Heart left ventricle (tissue), 16 donors: ENCODE measurements around the gene TOMM40L. TPM values are rescaled to one million over a fixed set of nuclear protein-coding genes. Genes with fewer than 3 reads are reported as not detected.

Experiments
- ATAC-seq, 4 donors: fragments of 200-7000 bp; cut with Tn5 transposase; one replicate each; pipeline ENCODE4 v1.9.1; 2020 to 2022; ENCODE audit warnings: moderate library complexity in 4 of 4, mild to moderate bottlenecking in 3 of 4, moderate number of reproducible peaks in 1 of 4
- DNase-seq, 5 donors: peaks; one replicate each; pipeline ENCODE4 v3.0.0-alpha.2; 2020
- H3K27ac ChIP-seq, 12 donors: fragments of 200-600 bp; sonication (generic) in 4 of 12; one replicate each; pipeline versions ENCODE4 v1.5.0 to v1.8.0; 2016 to 2022; ENCODE audit warnings: mild to moderate bottlenecking in 2 of 12
- H3K27me3 ChIP-seq, 9 donors: fragments of 200-600 bp; sonication (generic) in 2 of 9; one replicate each; pipeline versions ENCODE4 v1.5.1 to v1.8.0; 2016 to 2022; ENCODE audit warnings: mild to moderate bottlenecking in 3 of 9
- H3K36me3 ChIP-seq, 9 donors: fragments of 200-600 bp; sonication (generic) in 2 of 9; one replicate each; pipeline versions ENCODE4 v1.5.0 to v1.8.0; 2018 to 2022; ENCODE audit warnings: mild to moderate bottlenecking in 2 of 9
- H3K4me1 ChIP-seq, 12 donors: fragments of 200-600 bp; sonication (generic) in 4 of 12; one replicate each; pipeline versions ENCODE4 v1.5.0 to v1.8.0; 2016 to 2022; ENCODE audit warnings: mild to moderate bottlenecking in 3 of 12
- H3K4me3 ChIP-seq, 12 donors: fragments of 200-600 bp; sonication (generic) in 4 of 12; one replicate each; pipeline versions ENCODE4 v1.5.0 to v1.8.0; 2017 to 2022; ENCODE audit warnings: mild to moderate bottlenecking in 9 of 12, moderate library complexity in 4 of 12
- H3K9me3 ChIP-seq, 12 donors: fragments of 200-600 bp; sonication (generic) in 4 of 12; one replicate each; pipeline versions ENCODE4 v1.5.0 to v1.8.0; 2016 to 2022; ENCODE audit warnings: mild to moderate bottlenecking in 1 of 12
- CTCF ChIP-seq, 12 donors: fragments of 200-600 bp; sonication (generic) in 4 of 12; IDR thresholded peaks; one replicate each; pipeline versions ENCODE4 v1.5.0 to v1.8.0; 2018 to 2022; ENCODE audit warnings: antibody characterized with exemption in 12 of 12, mild to moderate bottlenecking in 5 of 12
- POLR2A ChIP-seq, 2 donors: fragments of 450-650 bp; IDR thresholded peaks; one replicate each; pipeline ENCODE4 v1.6.1; 2017; ENCODE audit warnings: antibody characterized with exemption in 2 of 2, mild to moderate bottlenecking in 2 of 2, moderate library complexity in 2 of 2
- WGBS, 4 donors: extraction: QIAGEN DNeasy Blood & Tissue Kit in 2 of 4; methylation state at CpG; one replicate each; pipeline versions ENCODE4 v1.1.5 to v1.1.7; 2013 to 2018; 5-methylcytosine and 5-hydroxymethylcytosine counted together
- intact Hi-C, 10 donors: fragments of 100-400 bp; cut with DNase I; formaldehyde crosslinking; loops; one replicate each; pipeline versions ENCODE4 v1.11.1 to v1.14.2; 2022
- polyA plus RNA-seq, 2 donors: library from polyadenylated mRNA; stranded (reverse); fragments of 200-250 nt; gene quantifications; one replicate each; pipeline ENCODE4 v1.2.3, GENCODE V29; 2013
- total RNA-seq, 9 donors: library from RNA; depleted of rRNA in 2 of 9; stranded (reverse); fragments of >200 nt in 2 of 9; fragmentation: NEBNext Ultra II Directional in 3 of 9; extraction: Animal tissue kit (Norgen Biotek cat#: 25700) in 3 of 9; gene quantifications; one replicate each; pipeline versions ENCODE4 v1.1.0 to v1.2.4, GENCODE V29; 2016 to 2023
- donor health status: ischemic (EF 13 %, LVEDD 7.1; RV severe dilation, severe dysfunction).
- donor health status: healthy with polysubstance abuse.
- donor health status: DM: no; HTN: yes; CAD: no.
- donor health status: DM: no; HTN: no; CAD: no.
- donor health status: ischemic (EF 25% LVEDD 6.9; RV normal size, moderate dysfunction).
- donor health status: ischemic (EF 25% LVEDD 5.7; RV mildly dilated, moderate dysfunction).
- donor health status: healthy.
- donor health status: DM: yes; HTN: yes; CAD: no.
- donor health status: ischemic (EF 35%, LVEDD 5.7; RV mildly dilated, moderate dysfunction).
- donor health status: nonischemic (EF 11% LVEDD 7.7; RV severe dilation, severe dysfunction).
- donor health status: DM: yes; HTN: yes; CAD: no.
- donor health status: PGD.
- donor health status: ischemic (EF 29% LVEDD 5.4; RV normal size, mild dysfunction).
- donor health status: nonischemic (EF 23%, LVEDD 6.1; RV moderate dilation, normal function).

Gene TOMM40L
- total and polyA plus RNA-seq, 11 donors: 24.1 to 37.1 (median 29.1) TPM

GRCh38 chr1:161198194-161198896 lies 27.5 kb upstream of the TOMM40L start:
- ATAC-seq (no peak), DNase-seq (peak in 4 of 5 donors; percentile 49 to 71 (median 52))
- Histone ChIP-seq H3K27ac (peak overlapping the region; percentile 93 to 99 (median 97)), H3K4me3 (peak overlapping the region; percentile 13 to 62 (median 56)), H3K36me3 (peaks cover 0 to 30% (median 0%) of the 10 kb centered on the region in 9 donors), H3K4me1 (peaks cover 3 to 89% (median 66%) of the 10 kb centered on the region in 12 donors), H3K27me3 (no peaks in the 10 kb centered on the region), H3K9me3 (no peaks in the 10 kb centered on the region)
- peak in 1 of 12 donors; percentile 8 for TF ChIP-seq CTCF (IDR thresholded peaks at IDR 0.05)
- no peak for TF ChIP-seq POLR2A (IDR thresholded peaks at IDR 0.05)
- 23 to 33% (median 26%) methylated on average over 17 to 20 of the region's 20 CpGs for WGBS, 4 donors
- intact Hi-C loops: loop anchor here in 1 of 10 donors (10.0 kb wide), 1 partner anchor 186 kb away; no protein-coding TSS in a partner anchor

- ATAC-seq: peak in 3 of 4 donors; percentile 24 to 45 (median 31)
- WGBS, 4 donors: 51 to 55% (median 52%) methylated on average over 11 of the region's 11 CpGs
- H3K36me3 ChIP-seq: peaks cover 0 to 30% (median 6%) of the 10 kb centered on the region in 9 donors
- peaks cover 6 to 90% (median 67%) of the 10 kb centered on the region in 12 donors for H3K4me1 ChIP-seq
- H3K4me3 ChIP-seq: peak within 1 kb of the TSS; percentile 13 to 62 (median 56)
- DNase-seq: peak; percentile 74 to 87 (median 80)
- no peaks in the 10 kb centered on the region for H3K9me3 ChIP-seq
- no peak for TF ChIP-seq CTCF (IDR thresholded peaks at IDR 0.05)
- peak; percentile 8 to 83 for TF ChIP-seq POLR2A (IDR thresholded peaks at IDR 0.05)
- peak within 1 kb of the TSS; percentile 93 to 99 (median 97) for H3K27ac ChIP-seq
- intact Hi-C loops: loop anchor here in 1 of 10 donors (10.0 kb wide), 1 partner anchor 186 kb away; no protein-coding TSS in a partner anchor
- H3K27me3 ChIP-seq: no peaks in the 10 kb centered on the region
Measured at GRCh38 chr1:161198897-161199431, 26.9 kb upstream of the TOMM40L start, which contains the start of gene ADAMTS4. Gene ADAMTS4, minus strand, starts transcription at chr1:161199054. Its CDS starts 427 bp downstream, at chr1:161198627.

GRCh38 chr1:161199506-161200139 lies 26.2 kb upstream of the TOMM40L start:
- H3K4me3 ChIP-seq: peak overlapping the region in 2 of 12 donors; percentile 4 to 60
- H3K4me1 ChIP-seq: peaks cover 6 to 90% (median 71%) of the 10 kb centered on the region in 12 donors
- H3K27me3 ChIP-seq: no peaks in the 10 kb centered on the region
- TF ChIP-seq POLR2A (IDR thresholded peaks at IDR 0.05) (no peak), CTCF (IDR thresholded peaks at IDR 0.05) (no peak)
- H3K27ac ChIP-seq: peak overlapping the region; percentile 93 to 99 (median 97)
- H3K36me3 ChIP-seq: peaks cover 0 to 32% (median 12%) of the 10 kb centered on the region in 9 donors
- DNase-seq (peak in 1 of 5 donors; percentile 64), ATAC-seq (no peak)
- no peaks in the 10 kb centered on the region for H3K9me3 ChIP-seq
- whole genome bisulfite sequencing, 4 donors: 43 to 48% (median 47%) methylated on average over 5 of the region's 5 CpGs
- intact Hi-C loops: loop anchor here in 2 of 10 donors (5.0 to 10.0 kb wide), 2 partner anchors 183 to 185 kb away; no protein-coding TSS in a partner anchor
